NCI-H2171 (cell line): Measurements from ENCODE around the gene DCAF12L2.
"Not testable (repeated sequence)": the region's sequence is repeated elsewhere in the genome, so short reads cannot be mapped to it uniquely, and the experiment has no call there.

ENCODE experiments used
- DNase-seq: peaks from one replicate; lab custom pipeline; 2025; lab: John Stamatoyannopoulos, UW

The DCAF12L2 gene

GRCh38 chrX:126165721-126166461 lies at the start of gene DCAF12L2:
Gene DCAF12L2 (minus strand): TSS chrX:126166289. CDS start chrX:126165924, 365 bp downstream.
- no peak for DNase-seq

- DNase-seq = not testable (repeated sequence)
Measured at GRCh38 chrX:126190888-126191287, 24.8 kb upstream of the DCAF12L2 start.

GRCh38 chrX:126177133-126177840 lies 11.2 kb upstream of the DCAF12L2 start:
- no peak for DNase-seq

- DNase-seq = no peak
Measured at GRCh38 chrX:126170720-126171119, 4.6 kb upstream of the DCAF12L2 start.

GRCh38 chrX:126167560-126167959 lies 1.5 kb upstream of the DCAF12L2 start:
- DNase-seq = no peak

GRCh38 chrX:126165401-126165720 lies 728 bp downstream of the DCAF12L2 start:
- no peak for DNase-seq

GRCh38 chrX:126164689-126165400 lies 1.2 kb downstream of the DCAF12L2 start:
- DNase-seq = no peak

GRCh38 chrX:126164226-126164625 lies 1.9 kb downstream of the DCAF12L2 start:
- no peak for DNase-seq

- DNase-seq = no peak
Measured at GRCh38 chrX:126141014-126141413, 25.1 kb downstream of the DCAF12L2 start.

GRCh38 chrX:126137899-126138298 lies 28.2 kb downstream of the DCAF12L2 start:
- no peak for DNase-seq

- DNase-seq = no peak
Measured at GRCh38 chrX:126124721-126125120, 41.4 kb downstream of the DCAF12L2 start.
